ENCODE data around the gene PSAPL1. TPM values are rescaled to one million over a fixed set of nuclear protein-coding genes. Genes with fewer than 3 reads are reported as not detected.

PSAPL1 gene
- total and polyA plus RNA-seq, 2 donors (not counting 1 experiment from before 2014, with no cell fraction given) = not detected

DNA sequence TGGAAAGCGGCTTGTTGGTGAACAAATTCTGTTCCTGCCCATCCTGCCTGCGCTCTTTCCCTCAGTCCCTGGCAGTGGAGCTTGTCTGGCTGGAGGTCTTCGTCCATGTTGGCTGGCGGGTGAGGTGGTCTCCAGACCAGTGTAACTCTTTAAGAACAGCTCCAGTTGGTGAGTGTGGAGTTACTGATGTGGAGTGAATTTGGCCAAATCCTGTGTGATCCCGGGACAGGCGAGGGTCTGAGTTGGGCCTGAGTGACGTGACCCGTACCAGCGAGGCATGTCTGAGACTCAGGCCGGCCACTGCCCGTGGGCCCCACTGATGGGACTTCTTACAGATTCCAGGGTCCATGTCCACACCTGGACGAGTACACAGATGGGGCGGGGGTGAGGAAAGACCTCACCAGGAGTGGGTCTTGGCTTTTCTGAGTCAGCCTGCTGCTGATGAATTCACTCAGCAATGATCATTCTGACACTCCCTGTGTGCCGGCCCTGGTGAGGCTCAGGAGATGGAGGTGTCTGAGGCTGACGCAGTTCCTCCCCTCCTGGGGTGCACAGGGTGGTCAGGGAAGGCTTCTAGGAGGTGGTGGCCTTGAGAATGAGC is 45.5 kb downstream of the PSAPL1 start:
- Histone ChIP-seq H3K4me3 (replicated peaks in 1 of 4; ENCODE audit: control extremely low read depth in 1 of 4, insufficient read depth in 1 of 4, low read depth in 3 of 4, low read length in 4 of 4) (no peak overlapping the region), H3K4me2 (ENCODE audit: extremely low read depth, insufficient read depth, low read length) (no peak overlapping the region), H3K27me3 (ENCODE audit: control insufficient read depth, insufficient read depth, low read length) (no peaks in the 10 kb centered on the region), H4K20me1 (ENCODE audit: control insufficient read depth, extremely low read depth, insufficient read depth, low read length) (no peaks in the 10 kb centered on the region), H2AFZ (ENCODE audit: low read length) (no peak overlapping the region), H3K79me2 (ENCODE audit: control insufficient read depth, insufficient read depth, low read length) (no peaks in the 10 kb centered on the region), H3K9ac (ENCODE audit: insufficient read depth, low read length) (no peak overlapping the region), H3K9me3 (ENCODE audit: control insufficient read depth, insufficient read depth, low read depth, low read length) (no peaks in the 10 kb centered on the region), H3K36me3 (ENCODE audit: control insufficient read depth, insufficient read depth, low read length) (no peaks in the 10 kb centered on the region), H3K4me1 (ENCODE audit: control insufficient read depth, extremely low read depth, insufficient read depth, low read length) (no peaks in the 10 kb centered on the region), H3K27ac (ENCODE audit: insufficient read depth, low read length) (no peak overlapping the region)
- TF ChIP-seq EZH2 (IDR thresholded peaks at IDR 0.05; ENCODE audit: low read length, missing control alignments) (no peak), CTCF (conservative IDR thresholded peaks at IDR 0.05 in 1 of 2, IDR thresholded peaks at IDR 0.05 in 1 of 2; ENCODE audit: low read depth in 1 of 2, low read length in 2 of 2) (no peak)
- no peak for DNase-seq (ENCODE audit: low read depth in 2 of 2)

DNA sequence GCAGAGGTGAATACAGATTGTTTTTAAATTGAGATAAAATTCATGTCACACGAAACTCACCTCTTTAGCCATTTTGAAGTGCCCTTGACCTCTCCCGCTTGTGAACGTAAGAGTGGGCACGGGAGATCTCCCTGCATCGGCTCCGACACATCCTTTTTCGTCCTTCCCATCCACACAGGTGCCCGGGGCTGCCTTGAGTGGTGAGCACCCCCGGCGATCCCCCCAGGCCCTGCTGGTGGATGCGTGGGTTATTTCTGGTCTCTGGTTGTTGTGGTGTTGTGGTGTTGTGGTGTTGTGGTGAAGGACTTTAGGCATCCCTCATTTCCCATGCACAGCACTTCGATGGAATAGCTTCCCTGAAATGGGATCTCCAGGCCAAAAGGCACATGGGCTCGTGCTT is 46.1 kb downstream of the PSAPL1 start:
- Histone ChIP-seq H3K9ac (ENCODE audit: insufficient read depth, low read length) (no peak overlapping the region), H3K27ac (ENCODE audit: insufficient read depth, low read length) (no peak overlapping the region), H3K79me2 (ENCODE audit: control insufficient read depth, insufficient read depth, low read length) (no peaks in the 10 kb centered on the region), H3K4me2 (ENCODE audit: extremely low read depth, insufficient read depth, low read length) (no peak overlapping the region), H2AFZ (ENCODE audit: low read length) (no peak overlapping the region), H3K36me3 (ENCODE audit: control insufficient read depth, insufficient read depth, low read length) (no peaks in the 10 kb centered on the region), H3K4me3 (replicated peaks in 1 of 4; ENCODE audit: control extremely low read depth in 1 of 4, insufficient read depth in 1 of 4, low read depth in 3 of 4, low read length in 4 of 4) (no peak overlapping the region), H3K27me3 (ENCODE audit: control insufficient read depth, insufficient read depth, low read length) (no peaks in the 10 kb centered on the region), H4K20me1 (ENCODE audit: control insufficient read depth, extremely low read depth, insufficient read depth, low read length) (no peaks in the 10 kb centered on the region), H3K4me1 (ENCODE audit: control insufficient read depth, extremely low read depth, insufficient read depth, low read length) (no peaks in the 10 kb centered on the region), H3K9me3 (ENCODE audit: control insufficient read depth, insufficient read depth, low read depth, low read length) (no peaks in the 10 kb centered on the region)
- DNase-seq (ENCODE audit: low read depth in 2 of 2) = no peak
- TF ChIP-seq EZH2 (IDR thresholded peaks at IDR 0.05; ENCODE audit: low read length, missing control alignments) (no peak), CTCF (conservative IDR thresholded peaks at IDR 0.05 in 1 of 2, IDR thresholded peaks at IDR 0.05 in 1 of 2; ENCODE audit: low read depth in 1 of 2, low read length in 2 of 2) (no peak)

- no peak overlapping the region for H3K27ac ChIP-seq (ENCODE audit: insufficient read depth, low read length)
- no peaks in the 10 kb centered on the region for H3K4me1 ChIP-seq (ENCODE audit: control insufficient read depth, extremely low read depth, insufficient read depth, low read length)
- H2AFZ ChIP-seq (ENCODE audit: low read length) = no peak overlapping the region
- H3K27me3 ChIP-seq (ENCODE audit: control insufficient read depth, insufficient read depth, low read length) = no peaks in the 10 kb centered on the region
- H3K4me2 ChIP-seq (ENCODE audit: extremely low read depth, insufficient read depth, low read length) = no peak overlapping the region
- no peaks in the 10 kb centered on the region for H3K79me2 ChIP-seq (ENCODE audit: control insufficient read depth, insufficient read depth, low read length)
- no peaks in the 10 kb centered on the region for H3K9me3 ChIP-seq (ENCODE audit: control insufficient read depth, insufficient read depth, low read depth, low read length)
- H3K9ac ChIP-seq (ENCODE audit: insufficient read depth, low read length) = no peak overlapping the region
- H3K36me3 ChIP-seq (ENCODE audit: control insufficient read depth, insufficient read depth, low read length) = no peaks in the 10 kb centered on the region
- no peak overlapping the region for H3K4me3 ChIP-seq (replicated peaks in 1 of 4; ENCODE audit: control extremely low read depth in 1 of 4, insufficient read depth in 1 of 4, low read depth in 3 of 4, low read length in 4 of 4)
- H4K20me1 ChIP-seq (ENCODE audit: control insufficient read depth, extremely low read depth, insufficient read depth, low read length) = no peaks in the 10 kb centered on the region
- DNase-seq (ENCODE audit: low read depth in 2 of 2) = no peak
- TF ChIP-seq CTCF (conservative IDR thresholded peaks at IDR 0.05 in 1 of 2, IDR thresholded peaks at IDR 0.05 in 1 of 2; ENCODE audit: low read depth in 1 of 2, low read length in 2 of 2) (no peak), EZH2 (IDR thresholded peaks at IDR 0.05; ENCODE audit: low read length, missing control alignments) (no peak)
Measured at GRCh38 chr4:7387925-7388324, 46.8 kb downstream of the PSAPL1 start.
